Thyroid gland (tissue), 4 donors: ENCODE measurements around the gene KRR1.

Source experiments
- POLR2A ChIP-seq, 2 donors: fragments of 450-650 bp; IDR thresholded peaks; one replicate each; pipeline ENCODE4 v1.6.1; 2017; ENCODE audit warnings: antibody characterized with exemption in 2 of 2, mild to moderate bottlenecking in 2 of 2, moderate library complexity in 1 of 2
- TF ChIP-seq, protein P1 (sequence below), 6 experiments: fragments of 200-600 bp in 3 of 6; fragments of 450-650 bp in 3 of 6; sonication (generic) in 3 of 6; IDR thresholded peaks; one replicate each; pipeline ENCODE4 v1.5.1; 2016 to 2019; ENCODE audit warnings: antibody characterized with exemption in 6 of 6, mild to moderate bottlenecking in 2 of 6, inconsistent platforms in 1 of 6, moderate library complexity in 1 of 6

- TF ChIP-seq, protein P1, sequence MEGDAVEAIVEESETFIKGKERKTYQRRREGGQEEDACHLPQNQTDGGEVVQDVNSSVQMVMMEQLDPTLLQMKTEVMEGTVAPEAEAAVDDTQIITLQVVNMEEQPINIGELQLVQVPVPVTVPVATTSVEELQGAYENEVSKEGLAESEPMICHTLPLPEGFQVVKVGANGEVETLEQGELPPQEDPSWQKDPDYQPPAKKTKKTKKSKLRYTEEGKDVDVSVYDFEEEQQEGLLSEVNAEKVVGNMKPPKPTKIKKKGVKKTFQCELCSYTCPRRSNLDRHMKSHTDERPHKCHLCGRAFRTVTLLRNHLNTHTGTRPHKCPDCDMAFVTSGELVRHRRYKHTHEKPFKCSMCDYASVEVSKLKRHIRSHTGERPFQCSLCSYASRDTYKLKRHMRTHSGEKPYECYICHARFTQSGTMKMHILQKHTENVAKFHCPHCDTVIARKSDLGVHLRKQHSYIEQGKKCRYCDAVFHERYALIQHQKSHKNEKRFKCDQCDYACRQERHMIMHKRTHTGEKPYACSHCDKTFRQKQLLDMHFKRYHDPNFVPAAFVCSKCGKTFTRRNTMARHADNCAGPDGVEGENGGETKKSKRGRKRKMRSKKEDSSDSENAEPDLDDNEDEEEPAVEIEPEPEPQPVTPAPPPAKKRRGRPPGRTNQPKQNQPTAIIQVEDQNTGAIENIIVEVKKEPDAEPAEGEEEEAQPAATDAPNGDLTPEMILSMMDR (IDR thresholded peaks at IDR 0.05), result no peak
- TF ChIP-seq POLR2A (IDR thresholded peaks at IDR 0.05), result no peak
Measured at GRCh38 chr12:75528692-75529091, 17.3 kb upstream of the KRR1 start.
